ENCODE data around the gene PIP5K1C. TPM values are rescaled to one million over a fixed set of nuclear protein-coding genes. Genes with fewer than 3 reads are reported as not detected.

PIP5K1C gene
- total and polyA plus RNA-seq, 8 donors, result 20.2 to 42.2 (median 27.0) TPM

- no peak for TF ChIP-seq CTCF (IDR thresholded peaks at IDR 0.05)
- Histone ChIP-seq H3K4me1 (peaks cover 0 to 15% of the 10 kb centered on the region in 2 donors), H3K36me3 (peaks cover 0 to 59% of the 10 kb centered on the region in 2 donors), H3K9me3 (no peaks in the 10 kb centered on the region), H3K4me3 (no peak overlapping the region), H3K27ac (no peak overlapping the region), H3K27me3 (no peaks in the 10 kb centered on the region)
- intact Hi-C loops (cut with DNase I), result loop anchor here (5.0 kb wide), 1 partner anchor 37 kb away; the partner anchor contains the start of gene PIP5K1C (in 2 of the 2)
- ATAC-seq, result no peak
- no peak for DNase-seq
Measured at GRCh38 chr19:3664879-3665642, 35.2 kb downstream of the PIP5K1C start.

- TF ChIP-seq CTCF (IDR thresholded peaks at IDR 0.05), result no peak
- intact Hi-C loops (cut with DNase I), result no loop called here
- Histone ChIP-seq H3K27ac (no peak overlapping the region), H3K36me3 (peaks cover 0 to 71% of the 10 kb centered on the region in 2 donors), H3K9me3 (no peaks in the 10 kb centered on the region), H3K4me3 (no peak overlapping the region), H3K4me1 (peaks cover 0 to 9% of the 10 kb centered on the region in 2 donors), H3K27me3 (no peaks in the 10 kb centered on the region)
- ATAC-seq (no peak), DNase-seq (no peak)
Measured at GRCh38 chr19:3663838-3664237, 36.4 kb downstream of the PIP5K1C start.

- Histone ChIP-seq H3K9me3 (no peaks in the 10 kb centered on the region), H3K27me3 (no peaks in the 10 kb centered on the region), H3K36me3 (peaks cover 0 to 88% of the 10 kb centered on the region in 2 donors), H3K27ac (no peak overlapping the region), H3K4me1 (peaks cover 0 to 7% of the 10 kb centered on the region in 2 donors), H3K4me3 (no peak overlapping the region)
- no peak for TF ChIP-seq CTCF (IDR thresholded peaks at IDR 0.05)
- DNase-seq (no peak), ATAC-seq (no peak)
- intact Hi-C loops (cut with DNase I), result no loop called here
Measured at GRCh38 chr19:3661284-3662238, 38.7 kb downstream of the PIP5K1C start.

GRCh38 chr19:3660493-3661219, 39.6 kb downstream of the PIP5K1C start:
- H3K4me3 ChIP-seq, result no peak overlapping the region
- intact Hi-C loops (cut with DNase I), result no loop called here
- peaks cover 0 to 96% of the 10 kb centered on the region in 2 donors for H3K36me3 ChIP-seq
- H3K27me3 ChIP-seq, result no peaks in the 10 kb centered on the region
- H3K27ac ChIP-seq, result no peak overlapping the region
- no peak for DNase-seq
- no peak for TF ChIP-seq CTCF (IDR thresholded peaks at IDR 0.05)
- H3K4me1 ChIP-seq, result peaks cover 0 to 1% of the 10 kb centered on the region in 2 donors
- H3K9me3 ChIP-seq, result no peaks in the 10 kb centered on the region
- no peak for ATAC-seq
